ENCODE data around the gene PHF11. TPM values are rescaled to one million over a fixed set of nuclear protein-coding genes. Genes with fewer than 3 reads are reported as not detected.
A peak's percentile ranks its signal among the peaks of the same experiment; 100 is the strongest.

The PHF11 gene
- total RNA-seq, 1 donor from 2014 or later = 57.4 TPM

GRCh38 chr13:49498206-49498605 lies 2.5 kb downstream of the PHF11 start:
- Histone ChIP-seq H3K4me3 (no peak overlapping the region), H3K27ac (peak overlapping the region; percentile 95 to 99), H3K27me3 (no peaks in the 10 kb centered on the region), H3K9me3 (no peaks in the 10 kb centered on the region), H3K36me3 (no peaks in the 10 kb centered on the region), H3K4me1 (peaks cover 0 to 3% of the 10 kb centered on the region in 2 donors)
- intact Hi-C loops (cut with DNase I) = loop anchor here (5.0 kb wide), 2 partner anchors 89 to 191 kb away; partner anchors contain the start of gene RCBTB1
- no peak for DNase-seq (ENCODE audit: low spot score in 2 of 2)
- no peak for TF ChIP-seq CTCF (IDR thresholded peaks at IDR 0.05)

GRCh38 chr13:49499889-49500660 lies 4.3 kb downstream of the PHF11 start:
- intact Hi-C loops (cut with DNase I) = loop anchor here (5.0 kb wide), 2 partner anchors 87 to 193 kb away; partner anchors contain the start of gene RCBTB1
- H3K27me3 ChIP-seq = no peaks in the 10 kb centered on the region
- no peak for TF ChIP-seq CTCF (IDR thresholded peaks at IDR 0.05)
- H3K27ac ChIP-seq = peak overlapping the region; percentile 53 to 62
- H3K4me1 ChIP-seq = peaks cover 0 to 3% of the 10 kb centered on the region in 2 donors
- DNase-seq (ENCODE audit: low spot score in 2 of 2) = no peak
- no peaks in the 10 kb centered on the region for H3K9me3 ChIP-seq
- H3K4me3 ChIP-seq = no peak overlapping the region
- H3K36me3 ChIP-seq = no peaks in the 10 kb centered on the region

- H3K27ac ChIP-seq = no peak overlapping the region
- no peaks in the 10 kb centered on the region for H3K9me3 ChIP-seq
- H3K27me3 ChIP-seq = no peaks in the 10 kb centered on the region
- H3K36me3 ChIP-seq = no peaks in the 10 kb centered on the region
- H3K4me1 ChIP-seq = peaks cover 0 to 3% of the 10 kb centered on the region in 2 donors
- intact Hi-C loops (cut with DNase I) = no loop called here
- no peak overlapping the region for H3K4me3 ChIP-seq
- no peak for DNase-seq (ENCODE audit: low spot score in 2 of 2)
- TF ChIP-seq CTCF (IDR thresholded peaks at IDR 0.05) = no peak
Observed at GRCh38 chr13:49502954-49503353, 7.2 kb downstream of the PHF11 start.

GRCh38 chr13:49503951-49504350 lies 8.2 kb downstream of the PHF11 start:
- no peak overlapping the region for H3K27ac ChIP-seq
- no peak for TF ChIP-seq CTCF (IDR thresholded peaks at IDR 0.05)
- H3K4me1 ChIP-seq = peaks cover 0 to 3% of the 10 kb centered on the region in 2 donors
- no peaks in the 10 kb centered on the region for H3K9me3 ChIP-seq
- no peaks in the 10 kb centered on the region for H3K27me3 ChIP-seq
- DNase-seq (ENCODE audit: low spot score in 2 of 2) = no peak
- H3K36me3 ChIP-seq = no peaks in the 10 kb centered on the region
- intact Hi-C loops (cut with DNase I) = no loop called here
- H3K4me3 ChIP-seq = no peak overlapping the region

- DNase-seq (ENCODE audit: low spot score in 2 of 2) = no peak
- TF ChIP-seq CTCF (IDR thresholded peaks at IDR 0.05) = no peak
- Histone ChIP-seq H3K4me1 (no peaks in the 10 kb centered on the region), H3K27ac (no peak overlapping the region), H3K27me3 (no peaks in the 10 kb centered on the region), H3K9me3 (no peaks in the 10 kb centered on the region), H3K4me3 (no peak overlapping the region), H3K36me3 (peaks cover 14 to 40% of the 10 kb centered on the region in 2 donors)
- intact Hi-C loops (cut with DNase I) = no loop called here
Observed at GRCh38 chr13:49512578-49512977, 16.8 kb downstream of the PHF11 start.
